ENCODE data around the gene HGFAC.

The HGFAC gene

GRCh38 chr4:3476341-3476747 lies 34.6 kb downstream of the HGFAC start:
- no peak for DNase-seq

DNA sequence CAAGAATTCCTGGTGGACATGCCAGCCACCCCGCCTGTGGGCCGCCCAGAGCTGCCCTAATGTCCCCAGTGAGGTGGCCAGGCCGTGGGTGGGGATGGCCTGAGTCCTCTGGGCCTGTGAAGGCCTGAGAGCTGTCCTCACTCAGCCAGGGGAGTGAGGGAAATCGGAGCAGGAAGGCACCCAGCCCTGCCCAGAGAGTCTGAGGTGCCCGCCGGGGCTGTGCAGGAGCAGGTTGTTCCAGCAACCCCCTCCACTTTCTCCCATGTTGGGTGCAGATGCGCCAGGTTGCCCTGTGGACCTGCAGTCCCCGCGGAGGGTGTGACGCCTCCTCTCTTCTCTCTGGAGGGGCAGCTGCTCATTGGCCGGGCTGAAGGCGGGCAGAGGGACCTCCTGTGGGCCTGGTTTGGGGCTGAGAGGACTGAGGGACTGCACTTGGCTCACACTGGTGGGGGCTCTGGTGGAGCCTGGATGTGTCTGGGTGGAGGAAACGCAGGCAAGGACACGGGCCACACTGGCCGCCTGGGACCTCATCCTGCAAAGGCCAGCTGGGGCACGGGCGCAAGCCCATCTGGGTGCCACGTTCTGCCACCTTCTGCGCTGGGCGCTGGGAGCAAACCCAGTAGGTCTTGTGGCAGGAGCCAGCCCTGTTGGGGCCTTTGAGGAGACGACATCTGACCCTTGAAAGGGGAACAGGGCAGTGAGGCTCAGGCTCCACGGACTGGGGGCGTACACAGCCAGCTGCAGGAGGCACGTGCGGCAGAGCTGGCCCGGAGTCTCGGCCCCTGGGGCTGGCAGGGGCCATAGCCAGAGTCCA lies 35.4 kb downstream of the HGFAC start:
- DNase-seq: no peak

GRCh38 chr4:3477750-3478430 lies 36.1 kb downstream of the HGFAC start:
- DNase-seq: no peak

DNA sequence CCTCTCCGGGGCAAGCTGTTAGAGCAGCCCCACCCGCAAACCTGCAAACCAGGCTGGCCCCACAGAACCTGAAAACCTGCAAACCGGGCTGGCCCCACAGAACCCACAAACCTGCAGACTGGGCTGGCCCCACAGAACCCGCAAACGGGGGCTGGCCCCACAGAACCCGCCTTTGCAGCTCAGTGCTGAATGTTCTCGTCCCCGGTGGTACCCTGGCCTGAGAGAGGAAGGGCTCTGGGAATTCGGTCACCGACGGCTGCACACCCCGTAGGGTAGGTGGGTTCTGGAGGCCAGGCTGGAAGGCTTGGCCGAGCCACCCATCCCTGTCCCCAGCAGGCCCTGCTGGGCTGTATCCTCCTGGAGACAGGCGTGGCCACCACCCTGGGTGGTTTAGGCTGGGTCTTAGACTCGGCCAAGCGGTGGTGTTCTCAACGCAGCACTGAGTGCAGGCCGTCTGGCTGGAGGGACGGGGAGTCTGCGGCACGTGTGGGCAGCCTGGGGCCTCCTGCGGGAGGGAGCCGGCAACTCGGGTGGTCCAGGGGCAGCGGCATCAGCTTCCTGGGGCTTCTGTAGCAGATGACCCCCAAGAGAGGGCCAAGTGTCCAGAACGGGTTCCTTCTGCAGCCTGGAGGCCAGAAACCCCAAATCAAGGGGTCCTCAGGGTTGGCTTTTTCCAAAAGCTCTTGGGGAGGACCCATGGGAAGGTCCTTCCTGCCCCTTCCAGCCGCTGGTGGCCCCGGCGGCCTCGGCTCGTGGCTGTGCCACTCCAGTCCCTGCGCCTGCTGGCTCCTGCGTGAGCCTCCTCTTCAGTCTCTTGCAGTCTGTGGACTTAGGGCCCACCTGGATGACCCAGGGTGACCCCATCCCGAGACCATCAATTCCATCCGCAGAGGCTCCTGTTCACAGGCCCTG lies 36.9 kb downstream of the HGFAC start:
- DNase-seq: no peak

GRCh38 chr4:3479358-3480101 lies 37.8 kb downstream of the HGFAC start:
- no peak for DNase-seq

- DNase-seq: peak; percentile 91
Measured at GRCh38 chr4:3480528-3481112, 38.9 kb downstream of the HGFAC start.

DNA sequence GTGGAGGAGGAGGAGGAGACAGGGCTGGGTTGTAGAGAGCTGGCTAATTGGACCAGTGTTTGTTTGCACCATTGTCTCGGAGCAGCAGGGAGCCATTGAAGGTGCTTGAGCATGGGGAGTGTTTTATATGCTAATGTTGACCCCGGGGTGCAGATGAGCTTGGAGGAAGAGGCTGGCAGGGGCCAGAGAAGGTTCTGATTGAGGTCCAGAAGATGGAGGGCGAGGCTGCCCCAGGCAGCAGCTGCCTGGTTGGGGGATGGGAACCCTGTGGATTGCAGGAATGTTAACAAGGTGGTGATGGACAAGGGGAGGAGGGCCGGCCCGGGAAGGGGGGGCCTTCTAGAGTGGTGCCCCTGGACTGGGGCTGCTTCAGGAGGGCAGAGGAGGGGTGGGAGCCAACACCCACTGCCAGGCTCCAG lies 39.4 kb downstream of the HGFAC start:
- no peak for DNase-seq

DNA sequence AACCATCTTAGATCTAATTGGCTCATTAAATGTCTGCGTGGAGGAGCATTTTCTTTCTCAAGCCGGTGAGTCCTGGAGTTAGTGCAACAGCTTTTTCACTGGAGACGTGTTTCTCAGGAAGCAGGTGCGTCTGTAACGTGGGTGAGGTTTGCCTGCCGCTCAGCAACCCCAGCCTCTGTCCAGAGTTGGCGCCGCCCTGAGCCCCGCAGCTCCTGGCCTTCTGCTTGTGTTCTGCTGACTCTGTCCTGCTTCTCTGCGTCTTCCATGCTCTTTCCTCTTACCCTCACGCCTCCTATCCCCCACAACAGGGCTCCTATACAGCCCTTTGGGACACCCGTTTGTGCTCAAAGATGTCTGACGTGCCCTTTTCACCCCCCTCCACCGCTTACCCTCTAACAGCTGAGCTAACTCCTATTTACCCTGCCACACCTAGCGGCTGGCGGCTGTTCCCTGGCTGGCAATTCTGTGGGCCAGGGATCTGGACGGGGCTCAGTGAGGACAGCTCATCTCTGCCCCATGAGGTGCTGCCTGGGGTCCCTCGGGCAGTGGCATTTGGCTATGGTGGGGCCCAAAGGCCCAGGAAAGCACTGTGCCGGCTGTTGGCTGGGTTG lies 40.1 kb downstream of the HGFAC start:
- DNase-seq: no peak

DNA sequence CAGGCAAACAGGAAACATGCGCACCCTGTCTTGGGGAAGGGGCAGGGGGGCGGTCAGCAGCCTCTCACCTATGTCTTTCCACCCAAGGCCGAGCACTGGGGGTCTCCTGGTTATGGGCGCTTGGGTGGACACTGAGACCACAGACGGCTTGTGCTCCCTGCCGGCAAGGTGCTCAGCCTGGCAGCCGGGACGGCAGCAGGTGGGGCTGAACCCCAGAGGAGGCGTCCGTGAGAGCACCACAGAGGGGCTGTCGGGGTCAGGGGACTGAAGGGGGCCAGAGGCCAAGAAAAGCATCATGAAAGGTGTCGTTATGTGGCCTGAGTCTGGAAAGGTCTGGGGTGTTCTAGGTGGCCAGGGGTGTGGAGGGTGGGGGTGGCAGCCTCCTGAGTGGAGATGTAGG lies 40.9 kb downstream of the HGFAC start:
- no peak for DNase-seq

- DNase-seq: no peak
Measured at GRCh38 chr4:3483471-3483921, 41.7 kb downstream of the HGFAC start.

DNA sequence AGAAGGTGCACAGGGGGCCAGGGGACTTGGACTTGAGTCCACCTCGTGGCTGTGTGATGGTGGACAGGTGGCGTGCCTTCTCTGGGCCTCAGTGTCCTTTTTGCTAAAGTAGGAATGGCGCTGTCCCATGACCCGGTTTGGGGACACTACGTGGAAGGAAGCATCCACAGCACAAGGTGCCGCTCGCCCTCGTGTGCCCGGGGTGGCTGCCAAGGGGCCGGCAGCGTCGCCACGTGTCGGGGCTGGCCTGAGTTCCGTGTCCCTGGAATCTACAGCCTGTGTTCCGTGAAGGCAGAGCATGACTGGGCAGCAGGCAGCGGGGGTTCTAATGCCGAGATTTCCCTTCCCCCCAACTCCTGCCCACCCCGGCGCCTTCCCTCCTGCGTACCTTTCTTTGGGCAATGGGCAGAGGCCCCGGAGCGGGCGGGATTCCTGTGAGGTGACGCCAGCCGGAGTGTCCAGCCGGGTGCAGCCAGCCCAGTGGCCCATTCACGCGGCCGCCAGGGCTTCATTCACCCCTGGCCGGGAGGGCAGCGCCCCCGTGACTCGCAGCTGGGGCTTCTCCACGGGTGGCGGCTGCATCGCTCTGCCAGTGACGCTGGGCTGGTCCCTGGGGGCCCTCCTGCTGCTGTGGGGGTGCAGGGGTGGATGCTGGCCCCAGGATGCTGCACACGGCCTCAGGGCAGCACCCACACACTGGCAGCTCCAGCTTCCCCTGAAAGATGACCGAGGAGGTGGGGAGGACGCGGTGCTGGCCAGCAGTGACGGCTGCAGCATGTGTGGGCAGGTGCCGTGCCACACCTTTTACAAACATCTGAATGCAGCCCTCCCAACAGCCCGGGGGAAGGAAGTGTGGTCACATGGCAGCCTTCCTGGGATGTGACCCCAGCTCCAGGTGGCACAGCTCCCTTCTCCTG lies 42.5 kb downstream of the HGFAC start:
- DNase-seq: no peak

- DNase-seq: no peak
Measured at GRCh38 chr4:3485011-3485791, 43.4 kb downstream of the HGFAC start.

DNA sequence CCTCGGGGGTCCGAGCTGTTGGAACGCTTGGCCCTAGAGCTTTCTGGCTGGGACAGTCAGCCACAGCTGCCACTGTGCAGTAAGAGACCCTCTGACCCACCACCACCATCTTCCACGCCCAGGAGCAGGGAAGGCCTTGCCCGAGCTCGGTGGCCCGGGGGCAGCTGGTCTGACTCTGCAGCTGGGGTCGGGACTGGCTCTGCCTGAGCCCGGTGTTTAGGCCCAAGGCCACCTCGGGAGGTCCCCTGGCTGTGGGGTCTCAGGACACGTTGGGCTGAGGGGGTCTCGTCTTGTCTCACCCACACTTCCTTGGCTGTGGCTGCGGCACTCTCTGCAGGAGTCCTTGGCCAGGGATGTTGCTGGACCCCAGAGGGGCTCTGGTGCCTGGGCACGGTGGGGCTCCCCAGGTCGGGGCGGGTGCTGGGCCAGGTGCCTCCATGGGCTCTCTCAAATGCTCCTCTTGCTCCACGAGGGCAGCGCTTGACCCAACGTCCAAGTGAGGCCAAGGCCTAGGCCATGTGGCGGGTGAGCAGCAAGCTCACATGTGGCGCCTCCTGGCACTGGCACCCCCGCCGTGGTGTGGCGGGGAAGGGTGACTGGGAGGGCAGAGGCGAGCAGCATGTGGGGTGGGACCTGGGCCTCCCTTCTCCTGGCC lies 44.2 kb downstream of the HGFAC start:
- no peak for DNase-seq

DNA sequence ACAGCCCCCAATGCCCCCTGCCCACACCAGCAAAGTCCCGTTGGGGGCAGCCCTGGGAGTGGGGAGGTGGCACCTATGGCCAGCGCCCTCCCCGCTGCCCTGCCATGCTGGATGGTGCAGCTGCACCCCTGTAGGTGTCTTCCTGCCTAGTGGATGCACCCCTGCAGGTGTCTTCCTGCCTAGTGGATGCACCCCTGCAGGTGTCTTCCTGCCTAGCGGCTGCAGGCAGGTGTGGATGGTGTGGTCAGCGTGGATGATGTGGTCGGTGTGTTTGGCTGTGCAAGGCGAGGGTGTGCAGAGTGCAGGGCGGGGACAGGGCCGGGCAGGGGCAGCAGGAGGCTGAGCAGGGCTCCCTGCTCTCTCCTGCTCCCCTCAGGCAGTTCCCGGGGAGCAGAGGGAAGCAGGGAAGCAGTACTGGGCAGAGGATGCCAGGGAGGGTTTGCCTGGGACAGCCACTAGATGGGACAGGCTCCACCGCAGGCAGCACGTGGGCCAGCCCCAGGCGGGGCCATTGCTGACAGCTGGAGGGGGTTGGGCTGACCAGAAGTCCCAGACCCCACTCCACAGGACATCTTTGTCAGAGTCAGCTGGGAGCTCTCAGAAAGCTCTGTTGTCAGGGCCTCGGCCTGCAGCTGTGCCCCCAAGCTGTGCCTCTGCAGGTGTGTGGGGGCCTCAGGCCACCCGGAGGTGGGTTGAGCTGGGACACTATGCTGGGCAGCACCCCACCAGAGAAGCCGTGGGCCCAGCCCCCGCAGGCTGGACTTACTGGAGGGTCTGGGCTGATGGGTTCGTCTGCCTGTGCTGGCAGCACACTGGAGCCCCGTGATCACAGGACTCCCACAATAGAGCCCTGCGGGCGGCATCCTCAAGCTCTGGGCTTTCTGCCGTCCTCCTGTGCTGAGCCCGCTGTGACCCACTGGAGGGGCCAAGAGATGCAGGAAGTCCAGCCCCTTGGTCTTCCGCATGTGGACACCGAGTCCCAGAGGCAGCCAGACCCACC lies 45.1 kb downstream of the HGFAC start:
- DNase-seq: no peak

DNA sequence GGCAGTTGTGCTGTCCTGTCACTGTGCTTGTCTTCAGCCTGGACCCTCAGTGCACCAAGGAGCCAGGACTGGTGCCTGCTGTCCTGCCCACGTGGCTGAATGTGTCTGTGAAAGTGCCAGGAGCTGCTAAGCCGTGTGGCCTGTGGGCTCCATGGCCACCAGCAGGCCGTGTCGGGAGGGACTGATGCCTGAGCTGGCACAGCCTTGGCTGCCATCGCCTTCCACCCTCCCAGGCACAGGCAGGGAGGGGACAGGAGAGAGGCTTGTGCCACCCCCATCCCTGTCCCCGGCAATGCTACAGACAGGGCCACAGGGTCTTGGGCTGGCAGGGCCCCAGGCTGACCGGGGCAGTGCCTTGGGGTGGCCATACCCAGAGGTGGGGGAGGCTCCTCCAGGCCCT lies 46.1 kb downstream of the HGFAC start:
- DNase-seq: no peak

- DNase-seq: no peak
Measured at GRCh38 chr4:3488820-3489219, 47.1 kb downstream of the HGFAC start.

DNA sequence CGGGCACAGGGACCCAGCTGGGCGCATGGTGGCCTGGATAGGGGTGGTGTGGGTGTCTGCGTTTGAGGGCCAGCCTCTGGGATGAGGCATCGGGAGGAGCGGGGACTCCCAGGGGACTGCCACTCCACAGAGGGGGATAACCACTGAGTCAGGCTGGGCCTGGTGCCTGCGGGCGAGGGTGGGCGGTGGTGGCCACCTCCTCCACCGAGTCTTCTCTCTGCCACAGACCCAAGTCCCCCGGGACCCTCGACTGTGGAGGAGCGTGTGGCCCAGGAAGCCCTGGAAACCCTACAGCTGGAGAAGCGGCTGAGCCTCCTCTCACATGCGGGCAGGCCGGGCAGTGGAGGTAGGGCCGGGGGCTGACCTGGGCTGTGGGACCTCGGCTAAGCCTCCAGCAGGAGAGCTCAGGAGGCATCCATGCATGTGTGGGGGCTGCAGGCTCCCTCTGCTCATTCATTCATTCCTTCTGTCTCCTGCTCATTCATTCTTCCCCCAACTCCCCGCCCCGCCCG lies 47.7 kb downstream of the HGFAC start:
- DNase-seq: no peak

All from right forelimb (tissue), 1 donor.